Spleen (tissue), 11 donors: ENCODE data around the gene SLC9A8. TPM values are rescaled to one million over a fixed set of nuclear protein-coding genes. Genes with fewer than 3 reads are reported as not detected.
A peak's percentile ranks its signal among the peaks of the same experiment; 100 is the strongest.

Source experiments
- DNase-seq: peaks from one replicate; pipeline ENCODE4 v3.0.0-alpha.2; 2020
- H3K27ac ChIP-seq, 8 donors: fragments of 200-600 bp; sonication (generic) in 7 of 8; 1 replicate in 4 of 8; 2 replicates in 4 of 8; pipeline versions ENCODE4 v1.5.0 to v1.8.0; 2016 to 2021; ENCODE audit warnings: inconsistent platforms in 4 of 8, mild to moderate bottlenecking in 4 of 8, moderate library complexity in 1 of 8
- H3K27me3 ChIP-seq, 7 donors: fragments of 200-600 bp; sonication (generic) in 6 of 7; replicated peaks in 1 of 7; 1 replicate in 4 of 7; 2 replicates in 3 of 7; pipeline versions ENCODE4 v1.5.0 to v1.8.0; 2016 to 2021; ENCODE audit warnings: inconsistent platforms in 3 of 7, mild to moderate bottlenecking in 1 of 7
- H3K36me3 ChIP-seq, 6 donors: fragments of 200-600 bp; sonication (generic) in 5 of 6; 1 replicate in 4 of 6; 2 replicates in 2 of 6; pipeline versions ENCODE4 v1.5.0 to v1.8.0; 2016 to 2021; ENCODE audit warnings: inconsistent platforms in 2 of 6
- H3K4me1 ChIP-seq, 6 donors: fragments of 200-600 bp; sonication (generic) in 5 of 6; 1 replicate in 3 of 6; 2 replicates in 3 of 6; pipeline versions ENCODE4 v1.5.0 to v1.8.0; 2016 to 2021; ENCODE audit warnings: inconsistent platforms in 3 of 6
- H3K4me3 ChIP-seq, 8 donors: fragments of 200-600 bp; sonication (generic) in 7 of 8; 1 replicate in 4 of 8; 2 replicates in 4 of 8; pipeline versions ENCODE4 v1.5.0 to v1.8.0; 2016 to 2021; ENCODE audit warnings: inconsistent platforms in 4 of 8, mild to moderate bottlenecking in 4 of 8, moderate library complexity in 2 of 8
- H3K9me3 ChIP-seq, 8 donors: fragments of 200-600 bp; sonication (generic) in 7 of 8; 1 replicate in 4 of 8; 2 replicates in 4 of 8; pipeline versions ENCODE4 v1.5.0 to v1.8.0; 2016 to 2021; ENCODE audit warnings: inconsistent platforms in 4 of 8
- CTCF ChIP-seq, 11 experiments: fragments of 200-600 bp in 7 of 11; fragments of 450-650 bp in 4 of 11; sonication (generic) in 4 of 11; IDR thresholded peaks in 8 of 11; conservative IDR thresholded peaks in 3 of 11; 1 replicate in 7 of 11; 2 replicates in 4 of 11; pipeline versions ENCODE4 v1.4.0 to v1.8.0; 2016 to 2021; ENCODE audit warnings: antibody characterized with exemption in 11 of 11, inconsistent platforms in 4 of 11, mild to moderate bottlenecking in 1 of 11
- POLR2A ChIP-seq, 3 donors: fragments of 450-650 bp; IDR thresholded peaks; one replicate each; pipeline ENCODE4 v1.5.1; 2017; ENCODE audit warnings: antibody characterized with exemption in 3 of 3, mild to moderate bottlenecking in 1 of 3
- POLR2AphosphoS5 ChIP-seq, 3 donors: sonication (generic); formaldehyde crosslinking; IDR thresholded peaks; one replicate each; pipeline ENCODE4 v1.5.1; 2017; ENCODE audit warnings: antibody characterized with exemption in 3 of 3
- WGBS, 5 donors: extraction: QIAGEN DNeasy Blood & Tissue Kit in 3 of 5; methylation state at CpG; one replicate each; pipeline versions ENCODE4 v1.1.5 to v1.1.7; 2013 to 2018; 5-methylcytosine and 5-hydroxymethylcytosine counted together
- intact Hi-C: fragments of 100-400 bp; cut with DNase I; formaldehyde crosslinking; loops from one replicate; pipeline ENCODE4 v1.15.0; 2023; ENCODE audit warnings: low total_unique reads
- polyA plus RNA-seq, 3 donors: library from polyadenylated mRNA; stranded (reverse); fragments of 200-250 nt; gene quantifications; one replicate each; pipeline ENCODE4 v1.2.1, GENCODE V29; 2013
- total RNA-seq, 7 donors: library from RNA; depleted of rRNA in 3 of 7; stranded (reverse); fragments of >200 nt in 3 of 7; fragmentation: NEBNext Ultra II Directional in 4 of 7; extraction: Animal tissue kit (Norgen Biotek cat#: 25700) in 4 of 7; gene quantifications; one replicate each; pipeline versions ENCODE4 v1.1.0 to v1.2.1, GENCODE V29; 2016 to 2021
- donor health status: healthy with polysubstance abuse.
- donor health status: DM: no; HTN: no; CAD: no; lungs with moderate emphysema.
- donor health status: DM: no; HTN: no; CAD: no.
- donor health status: Bipolar disorder and iron deficiency.
- donor health status: healthy.
- donor health status: DM: no; HTN: no; CAD: no.
- donor health status: DM: yes; HTN: yes; CAD: no.

SLC9A8 gene
- total and polyA plus RNA-seq, 10 donors, result 4.6 to 35.3 (median 22.3) TPM

DNA sequence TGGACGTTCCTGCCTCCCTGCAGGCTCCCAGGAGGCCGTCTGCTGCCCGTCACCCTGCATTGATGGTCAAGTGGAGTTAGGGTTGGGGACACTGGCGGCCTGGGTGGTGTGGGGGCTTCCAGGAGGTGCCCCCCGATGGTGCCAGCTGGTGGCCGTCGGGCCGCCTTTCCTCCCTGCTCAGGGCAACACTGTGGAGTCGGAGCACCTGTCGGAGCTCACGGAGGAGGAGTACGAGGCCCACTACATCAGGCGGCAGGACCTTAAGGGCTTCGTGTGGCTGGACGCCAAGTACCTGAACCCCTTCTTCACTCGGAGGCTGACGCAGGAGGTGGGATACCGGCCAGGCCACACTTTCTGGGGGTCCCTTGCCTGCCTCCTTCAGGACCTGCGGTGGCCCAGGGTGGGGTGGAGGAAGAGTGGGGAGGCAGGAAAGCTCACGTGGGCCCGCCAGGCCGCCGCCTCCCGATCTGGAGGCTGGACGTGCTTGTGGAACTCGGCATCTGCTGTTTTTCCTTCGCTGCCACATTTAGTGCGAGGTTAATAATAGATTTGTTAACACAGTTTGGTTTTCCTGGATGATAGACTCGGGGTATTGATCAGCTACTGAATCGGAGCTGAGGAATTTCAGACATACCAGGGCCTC lies 74.1 kb downstream of the SLC9A8 start:
- peak overlapping the region; percentile 54 to 93 (median 84) for H3K27ac ChIP-seq
- peaks cover 16 to 58% (median 48%) of the 10 kb centered on the region in 6 donors for H3K4me1 ChIP-seq
- H3K27me3 ChIP-seq, result no peaks in the 10 kb centered on the region
- WGBS, 5 donors, result 78 to 84% (median 81%) methylated on average over 16 to 30 of the region's 30 CpGs
- H3K4me3 ChIP-seq, result no peak overlapping the region
- H3K9me3 ChIP-seq, result no peaks in the 10 kb centered on the region
- intact Hi-C loops, result no loop called here
- H3K36me3 ChIP-seq, result peaks cover 3 to 87% (median 50%) of the 10 kb centered on the region in 6 donors
- TF ChIP-seq POLR2A (IDR thresholded peaks at IDR 0.05), result no peak
- no peak for TF ChIP-seq POLR2AphosphoS5 (IDR thresholded peaks at IDR 0.05)
- no peak for TF ChIP-seq CTCF (IDR thresholded peaks at IDR 0.05 in 8 of 11, conservative IDR thresholded peaks at IDR 0.05 in 3 of 11)
- DNase-seq, result no peak

DNA sequence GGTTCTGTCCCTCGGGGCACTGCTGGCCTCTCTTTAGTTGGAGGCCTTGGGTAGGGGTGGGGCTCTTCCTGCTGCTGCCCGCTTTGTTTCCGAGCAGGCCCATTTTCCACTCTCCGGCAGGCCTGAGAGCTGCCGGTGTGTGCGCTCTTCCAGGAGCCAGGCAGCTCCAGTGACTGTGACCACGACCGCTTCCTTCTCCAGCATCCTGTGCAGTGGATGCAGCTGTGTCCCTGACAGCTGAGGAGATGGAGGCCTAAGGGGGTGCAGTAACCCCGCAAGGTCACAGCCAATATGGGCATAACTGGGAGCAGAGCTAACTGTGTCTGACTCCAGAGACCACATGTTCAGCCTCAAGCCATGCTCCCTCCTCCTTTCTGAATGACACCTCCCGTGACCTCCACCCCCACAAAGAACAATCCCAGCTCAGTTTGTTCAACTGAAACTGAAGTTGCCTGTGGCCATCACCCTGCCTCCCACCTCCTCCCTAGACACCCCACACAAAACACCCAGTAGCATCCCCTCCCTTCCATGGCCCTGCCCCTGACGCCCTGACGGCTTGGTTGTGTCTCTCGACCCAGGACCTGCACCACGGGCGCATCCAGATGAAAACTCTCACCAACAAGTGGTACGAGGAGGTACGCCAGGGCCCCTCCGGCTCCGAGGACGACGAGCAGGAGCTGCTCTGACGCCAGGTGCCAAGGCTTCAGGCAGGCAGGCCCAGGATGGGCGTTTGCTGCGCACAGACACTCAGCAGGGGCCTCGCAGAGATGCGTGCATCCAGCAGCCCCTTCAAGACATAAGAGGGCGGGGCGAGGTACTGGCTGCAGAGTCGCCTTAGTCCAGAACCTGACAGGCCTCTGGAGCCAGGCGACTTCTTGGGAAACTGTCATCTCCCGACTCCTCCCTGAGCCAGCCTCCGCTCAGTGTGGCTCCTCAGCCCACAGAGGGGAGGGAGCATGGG lies 74.9 kb downstream of the SLC9A8 start:
- Histone ChIP-seq H3K27ac (peak overlapping the region; percentile 54 to 93 (median 84)), H3K36me3 (peaks cover 3 to 79% (median 43%) of the 10 kb centered on the region in 6 donors), H3K9me3 (no peaks in the 10 kb centered on the region), H3K4me3 (no peak overlapping the region), H3K4me1 (peaks cover 22 to 66% (median 56%) of the 10 kb centered on the region in 6 donors), H3K27me3 (no peaks in the 10 kb centered on the region)
- intact Hi-C loops, result no loop called here
- WGBS, 5 donors, result 70 to 83% (median 79%) methylated on average over 21 to 32 of the region's 32 CpGs
- TF ChIP-seq CTCF (IDR thresholded peaks at IDR 0.05 in 8 of 11, conservative IDR thresholded peaks at IDR 0.05 in 3 of 11) (no peak), POLR2A (IDR thresholded peaks at IDR 0.05) (no peak), POLR2AphosphoS5 (IDR thresholded peaks at IDR 0.05) (peak; percentile 78 to 84 (median 83))
- peak; percentile 83 for DNase-seq

DNA sequence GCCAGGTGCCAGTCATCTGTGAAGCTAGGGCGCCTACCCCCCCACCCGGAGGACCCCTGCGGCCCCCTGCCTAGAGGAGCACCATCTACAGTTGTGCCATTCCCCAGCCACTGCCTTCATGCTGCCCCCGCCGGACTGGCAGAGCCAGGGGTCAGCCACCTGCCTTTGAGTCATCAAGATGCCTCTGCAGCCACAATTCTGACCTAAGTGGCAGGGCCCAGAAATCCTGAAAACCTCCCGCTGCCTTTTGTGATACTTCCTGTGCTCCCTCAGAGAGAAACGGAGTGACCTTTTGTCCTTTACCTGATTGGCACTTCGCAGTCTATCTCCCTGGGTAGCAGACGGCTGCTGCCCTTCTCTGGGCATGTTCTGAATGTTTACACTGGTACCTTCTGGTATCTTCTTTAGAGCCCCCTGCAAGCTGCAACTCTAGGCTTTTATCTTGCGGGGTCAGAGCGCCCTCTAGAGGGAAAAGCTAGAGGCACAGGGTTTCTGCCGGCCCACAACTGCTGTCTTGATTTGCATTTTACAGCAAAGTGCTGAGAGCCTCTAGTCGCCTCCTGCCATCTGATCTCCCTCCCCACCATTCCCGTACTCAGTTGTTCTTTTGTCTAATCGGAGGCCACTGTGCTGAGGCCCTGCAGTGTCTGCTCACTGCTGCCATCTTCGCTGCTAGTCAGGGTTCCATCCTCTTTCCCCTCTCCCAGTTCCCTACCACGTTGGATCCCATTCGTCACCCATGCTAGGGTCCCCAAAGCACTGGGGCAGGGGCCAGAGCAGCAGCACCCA lies 75.8 kb downstream of the SLC9A8 start:
- Histone ChIP-seq H3K4me1 (peaks cover 27 to 75% (median 64%) of the 10 kb centered on the region in 6 donors), H3K27me3 (no peaks in the 10 kb centered on the region), H3K36me3 (peaks cover 3 to 70% (median 36%) of the 10 kb centered on the region in 6 donors), H3K4me3 (no peak overlapping the region), H3K27ac (peak overlapping the region; percentile 42 to 93 (median 84)), H3K9me3 (no peaks in the 10 kb centered on the region)
- intact Hi-C loops, result no loop called here
- TF ChIP-seq POLR2AphosphoS5 (IDR thresholded peaks at IDR 0.05) (no peak), CTCF (IDR thresholded peaks at IDR 0.05 in 8 of 11, conservative IDR thresholded peaks at IDR 0.05 in 3 of 11) (peak; percentile 49 to 87 (median 73)), POLR2A (IDR thresholded peaks at IDR 0.05) (no peak)
- 60 to 72% (median 64%) methylated on average over 15 to 18 of the region's 18 CpGs for WGBS, 5 donors
- DNase-seq, result peak; percentile 81
